COLO668 (cell line): Measurements from ENCODE around the gene MLH3.
"Not testable (repeated sequence)": the region's sequence is repeated elsewhere in the genome, so short reads cannot be mapped to it uniquely, and the experiment has no call there.

Experiments used
- DNase-seq: peaks from one replicate; lab custom pipeline; 2025; ENCODE audit not compliant: unreplicated experiment; lab: John Stamatoyannopoulos, UW

MLH3 gene

GRCh38 chr14:75050852-75051555 lies at the start of gene MLH3:
TSS of gene MLH3 (minus strand) at chr14:75051467. CDS start at chr14:75049655, 1,812 bp downstream.
- peak; percentile 95 for DNase-seq

DNA sequence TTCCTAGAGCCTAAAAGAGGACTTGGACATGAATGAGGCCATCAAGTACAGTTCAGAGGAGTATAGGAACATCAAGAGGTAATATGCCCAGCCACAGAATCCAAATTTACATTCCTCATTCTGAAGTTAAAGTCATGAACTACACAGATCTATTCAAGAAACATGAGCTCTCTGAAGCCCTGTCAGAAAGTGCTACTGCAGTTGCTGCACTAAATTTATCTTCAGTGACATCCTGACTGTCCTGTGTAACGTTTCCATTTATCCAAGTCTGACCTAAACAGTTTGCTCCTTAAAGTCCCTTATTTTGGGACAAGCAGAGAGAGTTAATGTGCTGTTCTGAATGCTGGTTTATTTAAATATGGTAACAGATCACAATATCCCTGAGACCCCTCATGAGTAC lies 47.4 kb upstream of the MLH3 start:
- DNase-seq: no peak

- DNase-seq: no peak
Measured at GRCh38 chr14:75098212-75098611, 46.9 kb upstream of the MLH3 start.

- DNase-seq: no peak
Measured at GRCh38 chr14:75096959-75097358, 45.7 kb upstream of the MLH3 start.

DNA sequence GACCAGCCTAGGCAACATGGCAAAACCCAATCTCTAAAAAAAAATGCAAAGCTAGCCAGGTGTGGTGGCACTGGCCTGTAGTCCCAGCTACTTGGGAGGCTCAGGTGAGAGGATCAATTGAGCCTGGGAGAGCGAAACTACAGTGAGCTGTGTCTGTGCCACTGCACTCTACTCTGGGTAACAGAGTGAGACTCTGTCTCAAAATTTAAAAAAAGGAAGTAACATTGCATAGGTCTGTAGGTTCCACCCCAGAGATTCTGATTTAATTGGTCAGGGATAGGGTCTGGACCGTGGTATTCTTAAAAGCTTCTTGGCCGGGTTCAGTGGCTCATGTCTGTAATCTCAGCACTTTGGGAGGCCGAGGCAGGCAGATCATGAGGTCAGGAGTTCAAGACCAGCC lies 44.4 kb upstream of the MLH3 start:
- no peak for DNase-seq

DNA sequence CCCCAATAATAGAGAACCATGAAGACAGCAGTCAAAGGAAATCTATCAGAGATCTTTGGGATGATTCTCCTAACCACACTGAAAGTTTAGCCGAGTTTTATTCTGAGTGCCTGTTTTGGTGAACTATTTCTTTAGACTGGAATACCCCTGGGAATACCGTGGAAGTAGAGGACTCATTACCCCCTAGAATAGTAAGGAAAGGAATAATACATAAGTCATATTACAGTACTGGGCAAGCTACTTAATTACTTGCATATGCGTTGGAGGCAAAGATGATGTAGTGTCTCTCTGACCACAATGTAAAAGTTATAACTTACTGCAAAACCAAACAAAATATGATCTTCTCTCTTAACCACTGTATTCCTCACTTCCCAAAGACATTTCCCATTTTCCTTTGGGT lies 43.6 kb upstream of the MLH3 start:
- no peak for DNase-seq

GRCh38 chr14:75092698-75093097 lies 41.4 kb upstream of the MLH3 start:
- DNase-seq: no peak

DNA sequence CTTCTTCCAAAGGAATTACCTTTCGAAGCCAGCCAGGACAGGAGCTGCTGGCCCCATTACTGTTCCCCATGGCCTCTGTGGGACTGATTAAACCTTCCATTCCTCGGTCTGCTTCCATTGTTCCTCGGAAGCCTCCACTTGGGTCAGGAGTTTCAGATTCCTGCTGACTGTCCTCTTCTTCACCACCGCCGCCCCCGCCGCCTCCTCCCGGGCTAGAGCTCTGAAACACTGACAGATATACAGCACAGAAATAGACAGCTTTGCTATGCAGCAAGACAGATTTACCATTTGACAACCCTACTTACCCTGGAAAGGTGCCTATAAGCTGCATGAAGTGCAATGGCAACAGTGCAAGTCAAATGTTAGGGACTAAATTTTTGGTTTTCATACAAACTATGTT lies 40.0 kb upstream of the MLH3 start:
- no peak for DNase-seq

DNA sequence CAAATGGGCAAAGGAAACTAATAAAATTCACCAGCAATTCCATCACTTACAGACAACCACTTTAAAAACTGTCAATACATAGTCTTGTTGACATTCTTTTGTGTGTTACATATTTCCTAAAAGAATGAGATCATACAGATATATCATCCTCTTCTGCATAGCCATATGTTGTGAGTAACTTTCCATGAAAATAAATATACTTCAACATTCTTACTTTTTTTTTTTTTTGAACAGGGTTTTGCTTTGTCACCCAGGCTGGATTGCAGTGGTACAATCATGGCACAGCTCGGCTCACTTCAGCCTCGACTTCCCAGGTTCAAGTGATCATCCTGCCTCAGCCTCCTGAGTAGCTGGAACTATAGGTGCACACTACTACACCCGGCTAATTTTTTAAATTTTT lies 39.1 kb upstream of the MLH3 start:
- DNase-seq: no peak

GRCh38 chr14:75088566-75089373 lies 37.5 kb upstream of the MLH3 start:
- peak; percentile 60 for DNase-seq

- no peak for DNase-seq
Measured at GRCh38 chr14:75088153-75088552, 36.9 kb upstream of the MLH3 start.

DNA sequence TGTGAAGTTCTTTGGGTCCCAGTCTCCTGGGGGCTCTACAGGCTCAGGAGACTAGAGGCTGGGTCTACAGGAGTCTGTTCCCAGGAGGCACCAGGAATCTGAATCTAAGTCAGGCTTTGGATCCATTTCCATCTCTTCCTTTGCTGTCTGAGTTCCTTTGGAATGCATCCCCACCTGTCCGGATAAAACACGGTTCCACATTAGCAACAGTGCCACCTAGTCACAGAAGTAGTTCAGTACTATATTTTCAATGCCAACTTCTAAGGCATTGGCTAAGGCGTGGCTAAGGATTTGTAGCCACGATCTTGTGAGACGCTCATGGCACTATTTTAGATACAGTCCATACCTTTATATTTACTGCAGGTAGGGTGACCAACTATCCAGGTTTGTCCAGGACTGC lies 33.2 kb upstream of the MLH3 start:
- no peak for DNase-seq

DNA sequence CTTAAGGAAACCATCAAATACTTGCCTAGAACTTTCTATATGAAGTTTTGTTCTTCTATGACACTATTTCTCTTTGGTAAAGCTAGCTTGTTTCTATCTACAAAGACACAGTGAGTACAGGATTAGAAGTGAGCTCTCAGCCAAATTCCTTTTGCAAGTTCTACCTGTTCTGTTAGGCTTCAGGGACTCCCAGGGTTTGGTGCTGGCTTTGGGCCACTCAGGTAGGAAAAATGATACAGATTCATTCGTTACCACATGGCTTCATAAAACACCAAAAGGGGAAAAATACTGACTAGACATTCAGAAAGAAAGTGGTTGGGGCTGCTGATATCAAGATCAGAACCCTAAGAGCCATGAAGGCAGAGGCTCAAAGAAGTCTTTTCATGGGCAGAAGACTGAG lies 32.0 kb upstream of the MLH3 start:
- DNase-seq: no peak

GRCh38 chr14:75081660-75082229 lies 30.5 kb upstream of the MLH3 start:
- DNase-seq: no peak

DNA sequence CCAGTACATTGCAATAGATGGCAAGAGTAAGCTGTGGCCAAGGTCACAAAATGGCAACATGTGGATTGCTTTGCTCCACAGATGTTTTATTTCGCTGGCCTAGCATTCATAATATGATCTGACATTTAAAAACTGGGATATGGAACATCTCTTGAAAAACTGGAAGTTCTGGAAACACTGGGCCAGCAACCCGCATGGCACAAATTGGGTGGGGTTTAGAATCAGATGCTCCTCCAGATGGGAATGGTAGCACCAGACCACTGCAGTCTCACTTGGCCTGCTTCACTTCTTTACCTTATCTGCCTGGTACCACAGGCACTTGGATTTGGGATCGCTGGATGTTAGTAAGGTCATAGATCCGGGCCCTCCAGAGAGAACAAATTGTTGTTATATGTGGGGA lies 28.3 kb upstream of the MLH3 start:
- no peak for DNase-seq

GRCh38 chr14:75077794-75078193 lies 26.5 kb upstream of the MLH3 start:
- DNase-seq: no peak

DNA sequence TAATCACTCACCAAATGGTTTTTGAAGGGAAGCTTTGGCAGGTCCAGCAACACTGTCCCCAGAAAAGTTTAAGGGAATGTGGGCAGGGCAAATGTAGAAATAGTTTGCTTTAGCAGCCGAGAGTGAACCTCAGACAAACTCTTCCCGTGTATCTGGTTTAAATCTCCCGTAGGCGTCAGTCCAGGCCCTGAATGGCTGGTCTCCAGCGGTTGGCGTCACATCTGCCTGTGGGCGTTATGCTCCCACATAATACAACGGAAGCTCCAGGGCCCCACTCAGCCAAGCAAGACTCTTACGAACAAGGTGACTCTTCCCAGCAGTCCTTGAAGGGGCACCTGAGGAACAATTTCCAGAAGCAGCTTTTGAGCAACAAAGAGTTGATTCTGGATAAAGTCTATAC lies 19.1 kb upstream of the MLH3 start:
- no peak for DNase-seq

- peak; percentile 87 for DNase-seq
Measured at GRCh38 chr14:75069811-75070145, 18.5 kb upstream of the MLH3 start.

DNA sequence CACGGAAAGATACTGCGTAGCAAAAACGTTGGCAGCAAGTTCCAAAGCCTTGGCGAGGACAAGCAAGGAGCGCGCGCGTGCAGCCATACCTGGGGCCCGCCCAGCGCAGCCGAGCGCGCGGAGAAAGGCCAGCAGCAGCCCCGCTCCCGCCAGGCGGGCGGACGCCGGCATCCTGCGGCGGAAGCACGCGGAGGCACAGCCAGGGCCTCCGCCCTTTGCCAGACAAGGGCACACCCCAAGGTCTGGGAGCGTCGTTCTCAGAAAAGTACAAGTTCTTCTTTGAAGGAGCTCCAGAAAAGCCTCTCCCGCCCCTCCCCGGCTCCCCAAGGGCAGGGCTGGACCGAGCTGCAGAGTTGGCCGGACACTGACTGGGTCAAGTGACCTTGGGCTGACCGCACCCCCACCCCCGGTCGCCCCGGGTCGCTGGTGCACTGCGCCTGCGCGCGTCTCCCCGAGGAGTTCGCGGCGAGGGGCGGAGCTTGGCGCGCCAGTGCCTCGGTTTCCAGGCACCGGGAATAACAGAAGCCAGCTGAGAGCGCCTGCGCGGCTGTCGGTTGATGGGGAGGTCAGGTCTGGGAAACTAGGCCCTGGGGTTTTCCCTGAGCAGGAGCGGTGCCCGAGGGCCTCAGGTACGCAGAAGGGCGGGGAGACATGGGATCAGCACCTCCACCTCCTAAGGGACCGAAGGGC lies 18.0 kb upstream of the MLH3 start, which contains the start of gene ZC2HC1C:
ZC2HC1C (plus strand) TSS at position 521 of the 690 bp plus-strand sequence. CDS start 933 bp downstream, outside the sequence.
- peak; percentile 99 for DNase-seq

DNA sequence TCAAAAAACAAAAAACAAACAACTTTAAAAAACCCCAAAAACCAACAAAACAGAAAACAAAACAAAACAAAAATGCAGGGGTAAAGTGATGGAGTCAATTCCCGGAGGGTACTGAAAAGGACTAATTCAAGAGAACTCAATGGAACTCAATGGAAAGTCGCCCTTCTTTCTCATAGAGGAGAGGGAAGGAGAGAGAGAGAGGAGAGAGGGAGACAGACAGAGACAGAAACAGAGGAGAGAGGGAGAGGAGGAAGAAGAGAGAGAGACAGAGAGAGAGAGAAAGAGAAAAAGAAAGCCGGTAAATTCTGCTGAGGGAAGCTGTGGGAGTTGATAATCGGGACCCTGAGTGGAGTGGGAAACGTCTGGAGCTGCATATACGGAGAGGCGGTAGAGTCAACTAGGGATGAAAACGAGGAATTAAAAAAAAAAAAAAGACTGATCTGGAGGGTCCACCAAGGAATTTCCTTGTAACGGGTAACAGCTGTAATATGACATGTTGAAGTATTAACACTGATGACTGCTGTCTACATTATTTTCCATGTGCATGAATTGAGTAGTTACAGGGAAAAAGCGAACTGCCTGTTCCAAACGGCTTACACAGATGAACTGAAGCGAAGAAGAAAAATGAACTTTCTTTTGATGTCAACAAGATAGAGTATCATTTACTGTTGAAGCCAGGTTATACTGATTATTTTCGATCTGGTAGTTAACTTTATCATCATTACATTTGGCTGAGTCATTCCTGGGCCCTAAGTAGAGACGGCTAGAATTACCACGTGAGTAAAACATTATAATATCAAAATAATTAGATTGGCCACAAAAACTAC lies 17.2 kb upstream of the MLH3 start:
- DNase-seq: peak; percentile 16

- DNase-seq: not testable (repeated sequence)
Measured at GRCh38 chr14:75067765-75068164, 16.5 kb upstream of the MLH3 start.
